K562 (cell line): ENCODE data around the gene TRIM38. TPM values are rescaled to one million over a fixed set of nuclear protein-coding genes. Genes with fewer than 3 reads are reported as not detected.
A peak's percentile ranks its signal among the peaks of the same experiment; 100 is the strongest.

Source experiments
- ATF4 ChIP-seq: fragments of 450-650 bp; formaldehyde crosslinking; IDR thresholded peaks from 2 replicates; pipeline ENCODE4 v1.4.0; 2022; ENCODE audit warnings: mild to moderate bottlenecking, moderate library complexity
- BRCA1 ChIP-seq, 2 experiments: fragments of 450-650 bp in 1 of 2; sonication (generic) in 1 of 2; formaldehyde crosslinking in 1 of 2; IDR thresholded peaks; 2 replicates each; pipeline versions ENCODE4 v1.5.0 to v1.6.1; 2017 to 2020; ENCODE audit warnings: mild to moderate bottlenecking in 1 of 2, missing genetic modification reagents in 1 of 2
- BRF1 ChIP-seq: IDR thresholded peaks from 3 replicates; pipeline ENCODE4 v1.6.1; 2011; ENCODE audit warnings: borderline replicate concordance, mild to moderate bottlenecking; ENCODE audit not compliant: insufficient read length; ENCODE audit errors: extremely low read depth
- CGGBP1 ChIP-seq: fragments of 250-450 bp; sonication (Bioruptor Pico); IDR thresholded peaks from 2 replicates; pipeline ENCODE4 v1.9.0; 2021; ENCODE audit warnings: mild to moderate bottlenecking
- CREB1 ChIP-seq, 2 experiments: sonication (generic) in 1 of 2; formaldehyde crosslinking in 1 of 2; IDR thresholded peaks; 2 replicates each; pipeline versions ENCODE4 v1.6.1 to v1.8.0; 2012 to 2022; ENCODE audit warnings: inconsistent platforms in 1 of 2, mild to moderate bottlenecking in 1 of 2, missing genetic modification reagents in 1 of 2, moderate library complexity in 1 of 2
- HDAC2 ChIP-seq: fragments of 450-650 bp; IDR thresholded peaks from 2 replicates; pipeline ENCODE4 v1.6.1; 2016; ENCODE audit warnings: mild to moderate bottlenecking
- LEF1 ChIP-seq: fragments of 450-650 bp; IDR thresholded peaks from 2 replicates; pipeline ENCODE4 v1.6.1; 2016; ENCODE audit warnings: mild to moderate bottlenecking
- MAFK ChIP-seq: IDR thresholded peaks from 2 replicates; pipeline ENCODE4 v1.6.1; 2011; ENCODE audit warnings: low read length, improper control_type of control experiment
- NCOA2 ChIP-seq, 2 experiments: fragments of 450-650 bp; IDR thresholded peaks; 2 replicates each; pipeline ENCODE4 v1.6.1; 2018; ENCODE audit warnings: mild to moderate bottlenecking in 2 of 2, moderate library complexity in 1 of 2; ENCODE audit not compliant: partially characterized antibody in 2 of 2
- NR2C1 ChIP-seq, 2 experiments: fragments of 450-650 bp; IDR thresholded peaks; 2 replicates each; pipeline ENCODE4 v1.6.1; 2017; ENCODE audit warnings: mild to moderate bottlenecking in 2 of 2, antibody characterized with exemption in 1 of 2, inconsistent platforms in 1 of 2, missing compliant biosample characterization in 1 of 2, missing genetic modification characterization in 1 of 2
- PHB2 ChIP-seq: fragments of 450-650 bp; IDR thresholded peaks from 2 replicates; pipeline ENCODE4 v1.6.1; 2017; ENCODE audit warnings: low read depth
- PHF21A ChIP-seq: fragments of 450-650 bp; IDR thresholded peaks from 2 replicates; pipeline ENCODE4 v1.6.1; 2017; ENCODE audit warnings: low read depth, borderline replicate concordance
- RAD51 ChIP-seq: fragments of 450-650 bp; IDR thresholded peaks from 2 replicates; pipeline ENCODE4 v1.7.1; 2016; ENCODE audit warnings: low read depth, mild to moderate bottlenecking, borderline replicate concordance
- SMARCB1 ChIP-seq: IDR thresholded peaks from 2 replicates; pipeline ENCODE4 v1.6.1; 2011; ENCODE audit warnings: improper control_type of control experiment, low read depth; ENCODE audit not compliant: insufficient read length
- SOX6 ChIP-seq: fragments of 450-650 bp; IDR thresholded peaks from 2 replicates; pipeline ENCODE4 v1.6.1; 2014; ENCODE audit warnings: mild to moderate bottlenecking
- XRCC4 ChIP-seq: IDR thresholded peaks from one replicate; pipeline ENCODE4 v1.6.1; 2011; ENCODE audit not compliant: insufficient read depth, insufficient read length; ENCODE audit errors: extremely low read depth
- ZBTB17 ChIP-seq: fragments of 450-650 bp; formaldehyde crosslinking; IDR thresholded peaks from 2 replicates; pipeline ENCODE4 v1.4.0; 2020; ENCODE audit warnings: mild to moderate bottlenecking
- ZC3H4 ChIP-seq: sonication (generic); formaldehyde crosslinking; IDR thresholded peaks from 2 replicates; pipeline ENCODE4 v1.9.0; 2021; ENCODE audit warnings: missing genetic modification reagents, borderline replicate concordance
- ZKSCAN1 ChIP-seq: fragments of 150-350 bp; IDR thresholded peaks from 2 replicates; pipeline ENCODE4 v1.6.1; 2016; ENCODE audit warnings: low read depth, low read length
- ZNF224 ChIP-seq: sonication (generic); formaldehyde crosslinking; IDR thresholded peaks from 2 replicates; pipeline ENCODE4 v1.8.0; 2022; ENCODE audit warnings: mild to moderate bottlenecking, missing genetic modification reagents
- polyA plus RNA-seq, 8 experiments: library from polyadenylated mRNA; depleted of rRNA in 4 of 8; stranded (reverse) in 5 of 8; unstranded in 3 of 8; fragments of >200 nt; fragmentation: Nextera tagmentation in 2 of 8; fragmentation: Illumina TruSeq in 1 of 8; extraction: Ambion mirVana in 2 of 8; extraction: Trizol in 1 of 8; gene quantifications; 2 replicates each; pipeline versions ENCODE4 v1.2.1 to v1.2.3, GENCODE V29; 2011 to 2014; ENCODE audit warnings: inconsistent platforms in 1 of 8, missing spikeins in 1 of 8
- total RNA-seq, 7 experiments: library from RNA; depleted of rRNA in 6 of 7; stranded (reverse); fragments of >200 nt in 6 of 7; fragmentation: Illumina TruSeq in 2 of 7; extraction: Trizol in 2 of 7; gene quantifications; 2 replicates each; pipeline versions ENCODE4 v1.2.1 to v1.2.3, GENCODE V29; 2011 to 2021; ENCODE audit warnings: low replicate concordance in 1 of 7
- TF ChIP-seq, protein P1 (sequence below): fragments of 250-450 bp; sonication (Bioruptor Pico); IDR thresholded peaks from 2 replicates; pipeline ENCODE4 v1.5.0; 2022; ENCODE audit warnings: mild to moderate bottlenecking
- TF ChIP-seq, protein P2 (sequence below): fragments of 450-650 bp; formaldehyde crosslinking; IDR thresholded peaks from 2 replicates; pipeline ENCODE4 v1.4.0; 2020; ENCODE audit warnings: mild to moderate bottlenecking, moderate library complexity
- TF ChIP-seq, protein P3 (sequence below): sonication (generic); IDR thresholded peaks from 2 replicates; pipeline ENCODE4 v1.6.1; 2016

TRIM38 gene
- total and polyA plus RNA-seq, 9 of the 15 experiments (the other 6 are each of a cell fraction or from before 2014, with no cell fraction given): 1.7 to 6.7 (median 6.3) TPM

DNA sequence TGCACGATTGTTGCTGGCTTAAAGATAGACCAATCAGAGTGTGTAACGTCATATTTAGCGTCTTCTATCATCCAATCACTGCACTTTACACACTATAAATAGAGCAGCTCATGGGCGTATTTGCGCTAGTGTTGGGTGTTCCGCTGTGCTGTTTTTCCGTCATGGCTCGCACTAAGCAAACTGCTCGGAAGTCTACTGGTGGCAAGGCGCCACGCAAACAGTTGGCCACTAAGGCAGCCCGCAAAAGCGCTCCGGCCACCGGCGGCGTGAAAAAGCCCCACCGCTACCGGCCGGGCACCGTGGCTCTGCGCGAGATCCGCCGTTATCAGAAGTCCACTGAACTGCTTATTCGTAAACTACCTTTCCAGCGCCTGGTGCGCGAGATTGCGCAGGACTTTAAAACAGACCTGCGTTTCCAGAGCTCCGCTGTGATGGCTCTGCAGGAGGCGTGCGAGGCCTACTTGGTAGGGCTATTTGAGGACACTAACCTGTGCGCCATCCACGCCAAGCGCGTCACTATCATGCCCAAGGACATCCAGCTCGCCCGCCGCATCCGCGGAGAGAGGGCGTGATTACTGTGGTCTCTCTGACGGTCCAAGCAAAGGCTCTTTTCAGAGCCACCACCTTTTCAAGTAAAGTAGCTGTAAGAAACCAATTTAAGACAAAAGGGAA, 57.9 kb downstream of the TRIM38 start (continued):
- TF ChIP-seq NCOA2 (IDR thresholded peaks at IDR 0.05; ENCODE audit: partially characterized antibody in 2 of 2) (no peak), ZC3H4 (CRISPR knock-in tag) (peak; percentile 85; the same call in 1 of the 2 replicates), SOX6 (no peak), MAFK (no peak), PHF21A (no peak), ZBTB17 (0 out of 2 replicates have a peak, but pooled peaks have one; percentile 41), CREB1 (IDR thresholded peaks at IDR 0.05) (peak; percentile 21; the same call in 1 of the 2 replicates), CREB1 (CRISPR knock-in tag; IDR thresholded peaks at IDR 0.05) (peak; percentile 56), BRF1 (no peak), XRCC4 (no peak), SMARCB1 (no peak), BRCA1 (IDR thresholded peaks at IDR 0.05) (no peak), BRCA1 (CRISPR knock-in tag; IDR thresholded peaks at IDR 0.05) (no peak), NR2C1 (IDR thresholded peaks at IDR 0.05) (no peak), NR2C1 (tag; IDR thresholded peaks at IDR 0.05) (no peak), ZKSCAN1 (peak; percentile 39; the same call in 1 of the 2 replicates), CGGBP1 (CRISPR knock-in tag) (no peak), ATF4 (CRISPR knock-in tag) (no peak), LEF1 (0 out of 2 replicates have a peak, but pooled peaks have one; percentile 24), ZNF224 (CRISPR knock-in tag) (no peak), HDAC2 (peak; percentile 35; the same call in 1 of the 2 replicates), PHB2 (no peak), RAD51 (no peak)
- TF ChIP-seq, protein P1, sequence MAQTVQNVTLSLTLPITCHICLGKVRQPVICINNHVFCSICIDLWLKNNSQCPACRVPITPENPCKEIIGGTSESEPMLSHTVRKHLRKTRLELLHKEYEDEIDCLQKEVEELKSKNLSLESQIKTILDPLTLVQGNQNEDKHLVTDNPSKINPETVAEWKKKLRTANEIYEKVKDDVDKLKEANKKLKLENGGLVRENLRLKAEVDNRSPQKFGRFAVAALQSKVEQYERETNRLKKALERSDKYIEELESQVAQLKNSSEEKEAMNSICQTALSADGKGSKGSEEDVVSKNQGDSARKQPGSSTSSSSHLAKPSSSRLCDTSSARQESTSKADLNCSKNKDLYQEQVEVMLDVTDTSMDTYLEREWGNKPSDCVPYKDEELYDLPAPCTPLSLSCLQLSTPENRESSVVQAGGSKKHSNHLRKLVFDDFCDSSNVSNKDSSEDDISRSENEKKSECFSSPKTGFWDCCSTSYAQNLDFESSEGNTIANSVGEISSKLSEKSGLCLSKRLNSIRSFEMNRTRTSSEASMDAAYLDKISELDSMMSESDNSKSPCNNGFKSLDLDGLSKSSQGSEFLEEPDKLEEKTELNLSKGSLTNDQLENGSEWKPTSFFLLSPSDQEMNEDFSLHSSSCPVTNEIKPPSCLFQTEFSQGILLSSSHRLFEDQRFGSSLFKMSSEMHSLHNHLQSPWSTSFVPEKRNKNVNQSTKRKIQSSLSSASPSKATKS (CRISPR knock-in tag): no peak
- TF ChIP-seq, protein P2, sequence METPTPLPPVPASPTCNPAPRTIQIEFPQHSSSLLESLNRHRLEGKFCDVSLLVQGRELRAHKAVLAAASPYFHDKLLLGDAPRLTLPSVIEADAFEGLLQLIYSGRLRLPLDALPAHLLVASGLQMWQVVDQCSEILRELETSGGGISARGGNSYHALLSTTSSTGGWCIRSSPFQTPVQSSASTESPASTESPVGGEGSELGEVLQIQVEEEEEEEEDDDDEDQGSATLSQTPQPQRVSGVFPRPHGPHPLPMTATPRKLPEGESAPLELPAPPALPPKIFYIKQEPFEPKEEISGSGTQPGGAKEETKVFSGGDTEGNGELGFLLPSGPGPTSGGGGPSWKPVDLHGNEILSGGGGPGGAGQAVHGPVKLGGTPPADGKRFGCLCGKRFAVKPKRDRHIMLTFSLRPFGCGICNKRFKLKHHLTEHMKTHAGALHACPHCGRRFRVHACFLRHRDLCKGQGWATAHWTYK (CRISPR knock-in tag): no peak
- TF ChIP-seq, protein P3, sequence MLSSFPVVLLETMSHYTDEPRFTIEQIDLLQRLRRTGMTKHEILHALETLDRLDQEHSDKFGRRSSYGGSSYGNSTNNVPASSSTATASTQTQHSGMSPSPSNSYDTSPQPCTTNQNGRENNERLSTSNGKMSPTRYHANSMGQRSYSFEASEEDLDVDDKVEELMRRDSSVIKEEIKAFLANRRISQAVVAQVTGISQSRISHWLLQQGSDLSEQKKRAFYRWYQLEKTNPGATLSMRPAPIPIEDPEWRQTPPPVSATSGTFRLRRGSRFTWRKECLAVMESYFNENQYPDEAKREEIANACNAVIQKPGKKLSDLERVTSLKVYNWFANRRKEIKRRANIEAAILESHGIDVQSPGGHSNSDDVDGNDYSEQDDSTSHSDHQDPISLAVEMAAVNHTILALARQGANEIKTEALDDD: no peak
